ENCODE data around the gene ACVR1.

ACVR1 gene

GRCh38 chr2:157820193-157820592 is 55.9 kb downstream of the ACVR1 start:
- no peak for DNase-seq
- no peaks in the 10 kb centered on the region for H3K27me3 ChIP-seq
- TF ChIP-seq CTCF (IDR thresholded peaks at IDR 0.05; ENCODE audit: low read depth, low read length): no peak
- no peaks in the 10 kb centered on the region for H3K4me1 ChIP-seq
- H3K4me3 ChIP-seq (ENCODE audit: low read depth, low read length): no peak overlapping the region
- no peaks in the 10 kb centered on the region for H3K9me3 ChIP-seq
- H3K36me3 ChIP-seq: no peaks in the 10 kb centered on the region

DNA sequence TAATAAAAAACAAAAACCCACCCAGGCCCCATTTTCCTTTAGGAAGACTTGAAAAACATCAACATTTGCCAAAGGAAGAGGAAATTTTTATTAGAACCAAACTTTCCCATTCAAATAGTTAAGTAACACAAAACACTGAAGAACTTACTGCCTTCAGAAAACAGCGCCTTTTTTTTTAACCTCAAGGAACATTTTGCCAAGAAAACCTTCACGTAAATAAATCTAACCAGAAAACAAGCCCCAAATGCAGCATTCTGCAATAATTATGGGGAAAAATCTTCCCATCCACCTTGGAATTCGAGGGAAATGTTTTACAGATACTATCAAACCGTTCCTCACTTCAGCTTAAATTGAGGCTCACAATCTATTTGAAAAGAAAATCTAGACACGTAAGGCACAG is 56.4 kb downstream of the ACVR1 start:
- no peaks in the 10 kb centered on the region for H3K9me3 ChIP-seq
- H3K27me3 ChIP-seq: no peaks in the 10 kb centered on the region
- TF ChIP-seq CTCF (IDR thresholded peaks at IDR 0.05; ENCODE audit: low read depth, low read length): no peak
- no peak overlapping the region for H3K4me3 ChIP-seq (ENCODE audit: low read depth, low read length)
- no peaks in the 10 kb centered on the region for H3K36me3 ChIP-seq
- no peaks in the 10 kb centered on the region for H3K4me1 ChIP-seq
- DNase-seq: no peak

GRCh38 chr2:157818227-157818626 is 57.9 kb downstream of the ACVR1 start:
- no peak for TF ChIP-seq CTCF (IDR thresholded peaks at IDR 0.05; ENCODE audit: low read depth, low read length)
- no peaks in the 10 kb centered on the region for H3K36me3 ChIP-seq
- H3K4me1 ChIP-seq: no peaks in the 10 kb centered on the region
- no peaks in the 10 kb centered on the region for H3K27me3 ChIP-seq
- no peaks in the 10 kb centered on the region for H3K9me3 ChIP-seq
- no peak overlapping the region for H3K4me3 ChIP-seq (ENCODE audit: low read depth, low read length)
- DNase-seq: no peak

- Histone ChIP-seq H3K36me3 (no peaks in the 10 kb centered on the region), H3K4me1 (no peaks in the 10 kb centered on the region), H3K4me3 (ENCODE audit: low read depth, low read length) (no peak overlapping the region), H3K27me3 (no peaks in the 10 kb centered on the region), H3K9me3 (no peaks in the 10 kb centered on the region)
- DNase-seq: no peak
- no peak for TF ChIP-seq CTCF (IDR thresholded peaks at IDR 0.05; ENCODE audit: low read depth, low read length)
These were observed 60.7 kb downstream of the ACVR1 start for GRCh38 chr2:157815421-157815820.

GRCh38 chr2:157813467-157813866 is 62.7 kb downstream of the ACVR1 start:
- no peak for DNase-seq
- Histone ChIP-seq H3K9me3 (no peaks in the 10 kb centered on the region), H3K27me3 (no peaks in the 10 kb centered on the region), H3K36me3 (no peaks in the 10 kb centered on the region), H3K4me3 (ENCODE audit: low read depth, low read length) (no peak overlapping the region), H3K4me1 (no peaks in the 10 kb centered on the region)
- no peak for TF ChIP-seq CTCF (IDR thresholded peaks at IDR 0.05; ENCODE audit: low read depth, low read length)

DNA sequence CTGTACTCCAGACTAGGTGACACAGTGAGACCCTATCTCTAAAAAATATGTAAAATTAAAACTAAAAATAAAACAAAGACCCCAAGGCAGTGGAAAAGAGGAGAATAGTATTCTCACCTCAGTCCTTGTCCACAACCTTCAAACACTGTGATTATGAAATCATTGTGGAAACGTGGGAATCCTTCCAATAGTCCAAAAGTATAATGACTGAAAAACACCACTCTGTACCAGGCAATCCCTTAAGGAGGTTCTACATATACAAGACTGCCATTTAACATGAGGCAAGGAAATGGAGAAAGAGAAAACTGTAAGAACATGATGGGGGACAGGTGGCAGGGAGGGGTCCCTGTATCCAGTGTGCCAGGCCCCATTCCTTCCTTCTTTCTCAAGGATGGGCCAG is 66.1 kb downstream of the ACVR1 start:
- H3K4me3 ChIP-seq (ENCODE audit: low read depth, low read length): no peak overlapping the region
- TF ChIP-seq CTCF (IDR thresholded peaks at IDR 0.05; ENCODE audit: low read depth, low read length): no peak
- H3K36me3 ChIP-seq: no peaks in the 10 kb centered on the region
- H3K9me3 ChIP-seq: no peaks in the 10 kb centered on the region
- no peak for DNase-seq
- H3K4me1 ChIP-seq: peaks cover 3% of the 10 kb centered on the region
- no peaks in the 10 kb centered on the region for H3K27me3 ChIP-seq
